Measurements from ENCODE around the gene PDXK. TPM values are rescaled to one million over a fixed set of nuclear protein-coding genes. Genes with fewer than 3 reads are reported as not detected.
A peak's percentile ranks its signal among the peaks of the same experiment; 100 is the strongest.

The PDXK gene
- total RNA-seq, 4 donors from 2014 or later: 42.9 to 114 (median 82.0) TPM

DNA sequence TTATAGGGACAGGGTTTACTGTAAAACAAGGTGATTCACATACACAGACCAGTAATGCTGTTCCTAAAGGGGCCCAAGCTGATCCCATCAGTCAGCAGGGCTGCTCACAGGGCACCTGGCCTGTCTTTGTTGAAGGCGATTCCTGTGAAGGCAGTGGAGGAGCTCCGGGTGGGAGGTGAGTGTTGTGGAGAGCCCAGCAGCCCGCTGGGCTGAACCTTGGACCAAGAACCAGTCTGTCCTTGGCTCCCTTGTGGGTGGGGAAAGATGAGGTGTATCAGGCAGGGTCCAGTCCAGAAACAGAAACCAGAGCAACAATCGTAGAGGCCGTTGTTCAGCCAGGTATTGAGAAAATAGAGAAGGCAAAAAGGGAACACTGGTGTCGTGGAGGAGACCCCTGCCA lies 12.5 kb downstream of the PDXK start:
- Histone ChIP-seq H3K4me1 (peaks cover 65 to 91% (median 70%) of the 10 kb centered on the region in 3 donors), H3K27me3 (no peaks in the 10 kb centered on the region), H3K4me3 (no peak overlapping the region), H3K27ac (peak overlapping the region; percentile 57 to 85 (median 78)), H3K36me3 (peaks cover 0 to 19% (median 0%) of the 10 kb centered on the region in 3 donors), H3K9me3 (no peaks in the 10 kb centered on the region)
- DNase-seq: no peak
- TF ChIP-seq POLR2A (IDR thresholded peaks at IDR 0.05): no peak
- TF ChIP-seq, protein P1, sequence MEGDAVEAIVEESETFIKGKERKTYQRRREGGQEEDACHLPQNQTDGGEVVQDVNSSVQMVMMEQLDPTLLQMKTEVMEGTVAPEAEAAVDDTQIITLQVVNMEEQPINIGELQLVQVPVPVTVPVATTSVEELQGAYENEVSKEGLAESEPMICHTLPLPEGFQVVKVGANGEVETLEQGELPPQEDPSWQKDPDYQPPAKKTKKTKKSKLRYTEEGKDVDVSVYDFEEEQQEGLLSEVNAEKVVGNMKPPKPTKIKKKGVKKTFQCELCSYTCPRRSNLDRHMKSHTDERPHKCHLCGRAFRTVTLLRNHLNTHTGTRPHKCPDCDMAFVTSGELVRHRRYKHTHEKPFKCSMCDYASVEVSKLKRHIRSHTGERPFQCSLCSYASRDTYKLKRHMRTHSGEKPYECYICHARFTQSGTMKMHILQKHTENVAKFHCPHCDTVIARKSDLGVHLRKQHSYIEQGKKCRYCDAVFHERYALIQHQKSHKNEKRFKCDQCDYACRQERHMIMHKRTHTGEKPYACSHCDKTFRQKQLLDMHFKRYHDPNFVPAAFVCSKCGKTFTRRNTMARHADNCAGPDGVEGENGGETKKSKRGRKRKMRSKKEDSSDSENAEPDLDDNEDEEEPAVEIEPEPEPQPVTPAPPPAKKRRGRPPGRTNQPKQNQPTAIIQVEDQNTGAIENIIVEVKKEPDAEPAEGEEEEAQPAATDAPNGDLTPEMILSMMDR (IDR thresholded peaks at IDR 0.05): no peak
- 70 to 83% methylated on average over 3 to 5 of the region's 6 CpGs for WGBS, 2 donors
- intact Hi-C loops (cut with DNase I): no loop called here

DNA sequence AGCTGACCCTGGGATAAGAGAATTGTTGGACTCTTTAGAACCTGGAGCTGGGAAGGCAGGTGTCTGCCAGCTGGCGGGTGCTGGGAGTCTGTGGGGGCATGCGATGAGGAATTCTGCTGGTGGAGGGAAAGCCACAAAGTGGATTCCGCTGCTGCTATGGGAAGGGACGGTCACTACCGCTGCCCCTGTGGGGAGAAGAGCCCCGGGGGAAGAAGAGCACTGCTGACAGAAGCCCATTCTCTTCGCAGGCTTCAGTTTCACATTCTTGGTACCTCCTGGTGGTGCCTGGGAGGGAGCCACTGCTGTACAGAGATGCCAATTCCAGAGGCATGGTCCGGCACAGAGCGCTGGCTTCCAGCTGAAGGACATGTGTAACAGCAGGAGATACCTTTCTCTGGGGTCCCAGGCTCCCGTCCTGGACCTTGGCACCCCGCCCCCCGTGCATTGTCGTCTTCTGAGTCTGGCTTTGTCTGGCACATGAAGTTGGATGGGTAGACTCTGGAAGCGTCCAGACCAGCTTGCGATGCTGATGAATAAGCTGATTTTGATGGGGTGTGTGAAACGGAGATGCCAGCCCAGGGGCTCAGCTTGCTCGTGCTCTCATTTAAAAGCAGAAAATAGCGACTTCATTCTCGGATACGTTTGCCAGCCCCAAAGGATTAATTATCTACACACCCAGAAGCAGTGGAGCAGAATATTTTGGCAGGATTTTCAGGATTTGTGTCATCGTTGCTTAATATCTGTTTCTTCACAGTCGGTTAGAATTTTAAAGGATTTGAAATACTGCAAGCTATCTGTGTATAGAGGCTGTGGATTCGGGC lies 13.2 kb downstream of the PDXK start:
- Histone ChIP-seq H3K4me1 (peaks cover 58 to 85% (median 64%) of the 10 kb centered on the region in 3 donors), H3K27me3 (no peaks in the 10 kb centered on the region), H3K27ac (peak overlapping the region; percentile 67 to 85 (median 78)), H3K36me3 (peaks cover 0 to 26% (median 0%) of the 10 kb centered on the region in 3 donors), H3K4me3 (peak overlapping the region in 1 of 4 donors; percentile 14), H3K9me3 (no peaks in the 10 kb centered on the region)
- intact Hi-C loops (cut with DNase I): no loop called here
- 20 to 39% methylated on average over 16 to 23 of the region's 23 CpGs for WGBS, 2 donors
- TF ChIP-seq, protein P1 (IDR thresholded peaks at IDR 0.05): no peak
- no peak for TF ChIP-seq POLR2A (IDR thresholded peaks at IDR 0.05)
- no peak for DNase-seq

DNA sequence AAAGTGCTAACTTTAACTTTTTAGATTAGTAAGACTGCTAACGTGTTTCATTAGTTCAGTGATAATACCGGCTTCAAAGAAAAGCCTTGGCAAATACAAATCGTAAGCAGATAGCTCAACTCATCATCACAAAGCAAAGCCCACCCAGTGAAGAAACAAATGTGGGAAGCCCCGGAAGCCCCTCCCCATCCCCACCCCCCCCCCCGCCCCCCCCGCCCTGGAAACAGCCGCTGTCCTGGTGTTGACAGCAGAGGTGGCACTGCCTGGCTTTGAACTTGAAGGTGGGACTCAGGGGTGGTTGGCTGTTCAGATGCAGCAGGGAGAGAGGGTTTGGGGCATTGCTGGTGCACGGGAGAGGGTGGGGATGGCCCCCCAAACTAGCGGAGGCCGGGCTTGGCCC lies 14.1 kb downstream of the PDXK start:
- TF ChIP-seq, protein P1 (IDR thresholded peaks at IDR 0.05): no peak
- no peak for TF ChIP-seq POLR2A (IDR thresholded peaks at IDR 0.05)
- peaks cover 49 to 75% (median 54%) of the 10 kb centered on the region in 3 donors for H3K4me1 ChIP-seq
- intact Hi-C loops (cut with DNase I): no loop called here
- H3K9me3 ChIP-seq: no peaks in the 10 kb centered on the region
- peak overlapping the region in 1 of 4 donors; percentile 29 for H3K4me3 ChIP-seq
- H3K36me3 ChIP-seq: peaks cover 3 to 35% (median 6%) of the 10 kb centered on the region in 3 donors
- WGBS, 2 donors: 46 to 56% methylated on average over 4 to 7 of the region's 10 CpGs
- H3K27ac ChIP-seq: peak overlapping the region; percentile 67 to 85 (median 78)
- DNase-seq: no peak
- H3K27me3 ChIP-seq: no peaks in the 10 kb centered on the region

DNA sequence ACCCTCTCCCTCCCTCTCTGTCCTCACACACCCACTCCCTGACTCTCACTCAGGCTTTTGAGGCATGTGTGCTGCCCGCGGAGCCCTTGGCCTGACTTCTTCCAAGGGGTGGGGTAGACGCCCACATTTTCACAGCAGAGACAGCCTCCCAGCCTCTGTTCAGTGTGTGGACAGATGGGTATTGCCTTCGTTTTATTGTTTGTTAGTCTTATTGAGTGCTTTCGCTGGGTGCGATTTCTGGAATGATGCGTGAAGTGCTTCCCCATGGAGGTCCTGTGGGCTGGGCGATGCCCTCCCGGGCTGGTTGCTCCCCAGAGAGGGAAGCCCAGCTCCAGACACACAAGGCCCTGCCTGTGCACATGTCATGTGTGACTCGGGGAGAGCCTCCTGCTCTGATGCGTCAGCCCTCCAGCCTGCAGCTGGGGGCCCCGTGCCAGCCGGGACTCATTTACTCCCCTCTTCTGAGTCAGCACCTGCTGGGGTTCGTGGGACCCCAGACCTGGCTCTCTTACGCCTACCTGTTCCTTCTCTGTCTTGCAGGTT lies 14.7 kb downstream of the PDXK start:
- Histone ChIP-seq H3K9me3 (no peaks in the 10 kb centered on the region), H3K27me3 (no peaks in the 10 kb centered on the region), H3K36me3 (peaks cover 3 to 41% (median 8%) of the 10 kb centered on the region in 3 donors), H3K4me1 (peaks cover 43 to 70% (median 49%) of the 10 kb centered on the region in 3 donors), H3K4me3 (peak overlapping the region in 1 of 4 donors; percentile 29), H3K27ac (peak overlapping the region; percentile 67 to 85 (median 78))
- TF ChIP-seq POLR2A (IDR thresholded peaks at IDR 0.05): no peak
- TF ChIP-seq, protein P1 (IDR thresholded peaks at IDR 0.05): no peak
- intact Hi-C loops (cut with DNase I): no loop called here
- 27 to 60% methylated on average over 4 to 9 of the region's 15 CpGs for WGBS, 2 donors
- no peak for DNase-seq
